Esophagus muscularis mucosa (tissue), 4 donors: ENCODE results near the gene EGFL7.

Experiments used
- CTCF ChIP-seq, 3 experiments: fragments of 200-600 bp in 2 of 3; fragments of 450-650 bp in 1 of 3; sonication (generic) in 2 of 3; IDR thresholded peaks; one replicate each; pipeline ENCODE4 v1.5.1; 2017 to 2019; ENCODE audit warnings: antibody characterized with exemption in 3 of 3, mild to moderate bottlenecking in 2 of 3, moderate library complexity in 1 of 3
- EP300 ChIP-seq: sonication (generic); formaldehyde crosslinking; IDR thresholded peaks from one replicate; pipeline ENCODE4 v1.6.1; 2017; ENCODE audit warnings: antibody characterized with exemption
- POLR2AphosphoS5 ChIP-seq, 2 donors: sonication (generic); formaldehyde crosslinking; IDR thresholded peaks; one replicate each; pipeline ENCODE4 v1.6.1; 2017; ENCODE audit warnings: antibody characterized with exemption in 2 of 2

GRCh38 chr9:136683755-136684154 is 21.0 kb downstream of the EGFL7 start:
- TF ChIP-seq CTCF (IDR thresholded peaks at IDR 0.05) (no peak), POLR2AphosphoS5 (IDR thresholded peaks at IDR 0.05) (no peak), EP300 (no peak)
